Activated CD4-positive, alpha-beta T cell treated with anti-CD3 and anti-CD28 coated beads for 4 hours (primary cell): ENCODE data around the gene MATCAP1.
A peak's percentile ranks its signal among the peaks of the same experiment; 100 is the strongest.

Source experiments
- DNase-seq, 2 donors: peaks; one replicate each; pipeline ENCODE4 v3.0.0-alpha.2; 2020

The MATCAP1 gene

DNA sequence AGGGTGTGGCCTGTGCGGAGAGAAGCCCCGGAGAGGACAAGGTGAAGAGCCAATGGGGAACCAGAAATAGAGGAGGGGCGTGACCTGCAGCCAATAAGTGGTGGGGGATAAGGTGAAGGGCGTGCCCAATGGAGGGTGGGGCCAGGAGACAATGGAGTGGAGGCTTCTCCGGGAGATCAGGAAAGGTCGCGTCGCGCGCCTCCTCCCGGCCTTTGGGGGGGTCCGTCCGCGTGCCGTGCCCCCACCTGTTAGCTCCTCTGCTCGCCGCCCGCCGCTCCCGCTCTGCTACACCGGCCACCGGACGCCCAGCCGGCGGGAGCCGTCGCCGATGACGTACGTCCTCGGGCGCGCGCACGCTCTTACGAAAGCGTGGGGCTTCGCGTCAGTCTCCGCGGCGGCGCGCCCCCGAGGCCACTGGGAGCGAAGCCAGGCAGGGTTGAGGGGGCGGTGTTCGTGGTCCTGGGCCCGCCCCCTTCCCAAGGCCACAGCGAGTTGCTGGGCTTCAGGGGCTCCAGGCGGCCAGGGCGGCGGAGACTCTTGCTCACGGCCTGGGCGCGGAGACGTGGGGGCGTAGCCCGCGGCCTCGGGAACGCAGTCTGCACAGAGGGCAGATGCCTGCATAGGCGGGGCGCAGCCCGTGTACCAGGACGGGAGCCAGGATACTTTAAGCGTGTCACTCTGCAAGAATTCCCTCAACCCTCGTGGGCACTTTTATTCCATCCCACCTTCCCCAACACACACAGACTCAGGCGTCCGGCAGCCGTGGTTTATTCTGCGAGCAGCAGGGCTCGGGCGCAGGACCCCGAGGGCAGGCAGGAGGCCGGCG, at the start of gene MATCAP1:
MATCAP1 (minus strand) TSS at position 337 of the 826 bp plus-strand sequence. CDS start 3,353 bp downstream, outside the sequence.
- DNase-seq, result peak; percentile 92 to 93

DNA sequence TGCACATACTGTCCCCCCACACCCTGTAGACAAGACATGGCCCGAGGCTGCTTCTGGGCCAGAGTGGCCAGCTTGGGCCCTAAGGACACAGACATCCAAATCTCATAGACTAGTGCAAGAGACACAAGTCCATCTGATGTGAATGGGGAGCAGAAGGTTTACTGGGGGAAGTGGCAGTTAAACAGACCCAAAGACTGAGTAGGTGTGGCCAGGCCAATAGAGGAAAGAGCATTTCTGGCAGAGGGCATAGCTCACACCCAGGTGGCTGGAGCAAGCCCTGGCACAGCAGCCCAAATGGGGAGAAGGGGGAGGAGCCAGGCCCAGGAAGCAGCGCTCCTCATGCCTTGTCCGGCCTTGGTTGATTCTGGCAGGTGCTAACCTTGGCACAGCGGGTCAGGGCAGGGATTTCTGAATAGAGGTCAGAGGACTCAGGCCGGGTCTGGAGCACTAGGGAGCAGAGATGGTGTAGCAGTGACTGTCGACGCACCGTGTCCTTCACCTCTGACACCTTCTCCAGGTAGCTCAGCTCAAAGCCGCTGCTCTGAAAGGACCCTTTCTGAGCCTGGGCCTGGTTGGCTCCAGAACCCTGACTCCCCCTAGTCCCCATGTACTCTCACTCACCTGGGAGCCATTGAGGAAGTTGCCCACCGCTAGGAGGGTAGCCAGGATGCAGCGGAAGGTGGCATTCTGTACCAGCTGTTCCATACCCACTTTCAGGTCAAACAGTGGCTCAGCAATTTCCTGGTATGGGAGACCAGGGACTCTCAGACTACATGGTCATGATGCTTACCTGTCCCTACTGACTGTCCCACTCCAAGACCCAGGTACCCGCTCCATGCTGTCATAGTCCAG, 47.3 kb upstream of the MATCAP1 start:
- DNase-seq, result no peak

DNA sequence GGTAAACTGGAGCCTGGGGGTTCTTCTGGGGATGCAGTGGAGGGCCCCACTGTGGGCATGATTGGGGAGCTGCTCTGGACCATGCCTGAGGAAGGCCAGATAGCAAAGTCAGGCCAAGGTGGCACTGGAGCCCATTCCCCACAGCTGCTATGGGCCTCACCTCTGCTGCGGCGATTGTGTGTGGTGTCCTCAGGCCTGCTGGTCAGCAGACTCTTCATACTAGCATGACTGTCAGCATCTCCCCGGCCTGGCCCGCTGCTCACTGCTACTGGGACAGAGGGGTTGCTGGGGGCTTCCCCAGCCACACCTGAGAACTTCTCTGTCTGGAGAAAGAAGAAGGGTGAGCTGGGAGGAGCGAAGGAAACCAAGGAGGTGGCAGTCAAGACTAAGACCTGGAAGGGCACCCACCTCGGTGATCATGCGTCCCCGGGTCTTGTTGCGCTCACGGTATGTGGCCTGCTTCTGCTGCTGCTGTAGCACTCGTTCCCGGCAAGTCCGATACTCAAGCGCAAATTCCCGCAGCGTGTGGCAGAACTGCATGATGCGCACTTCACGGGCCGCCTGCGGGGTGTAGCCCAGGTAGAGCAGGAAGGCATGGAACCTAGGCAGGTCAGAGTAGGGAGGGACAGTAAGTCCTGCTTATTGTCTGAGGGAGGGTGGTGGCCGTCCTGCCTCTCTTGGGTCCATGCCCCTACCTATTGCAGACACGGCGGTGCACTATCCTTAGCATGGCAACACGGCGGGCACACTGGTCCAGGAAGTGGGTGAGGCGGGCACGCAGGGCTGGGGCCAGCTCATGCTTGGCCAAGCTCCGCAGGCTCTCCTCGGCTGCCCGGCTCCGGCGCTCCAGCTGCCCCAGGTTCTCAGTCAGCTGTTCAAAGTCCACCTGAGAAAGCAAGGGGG, 46.4 kb upstream of the MATCAP1 start:
- DNase-seq, result no peak

DNA sequence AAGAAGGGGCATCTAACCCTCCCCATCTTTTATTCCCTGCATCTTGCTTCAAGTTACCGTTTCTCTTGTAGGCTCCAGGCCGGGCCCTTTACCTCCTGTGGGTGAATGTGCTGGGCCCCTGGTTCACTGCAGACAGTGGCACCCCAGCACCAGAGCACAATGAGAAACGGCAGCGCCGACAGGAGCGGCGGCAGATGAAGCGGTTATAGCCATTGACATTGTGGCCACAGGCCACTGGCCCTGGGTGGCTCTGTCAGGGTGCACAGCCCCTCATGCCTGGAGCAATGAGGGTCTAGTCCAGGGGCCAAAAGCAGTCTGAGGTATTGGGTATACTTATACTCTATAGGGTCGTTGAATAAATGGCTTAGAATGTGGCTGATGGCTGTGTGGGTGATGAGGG, 45.1 kb upstream of the MATCAP1 start:
- DNase-seq, result no peak

DNA sequence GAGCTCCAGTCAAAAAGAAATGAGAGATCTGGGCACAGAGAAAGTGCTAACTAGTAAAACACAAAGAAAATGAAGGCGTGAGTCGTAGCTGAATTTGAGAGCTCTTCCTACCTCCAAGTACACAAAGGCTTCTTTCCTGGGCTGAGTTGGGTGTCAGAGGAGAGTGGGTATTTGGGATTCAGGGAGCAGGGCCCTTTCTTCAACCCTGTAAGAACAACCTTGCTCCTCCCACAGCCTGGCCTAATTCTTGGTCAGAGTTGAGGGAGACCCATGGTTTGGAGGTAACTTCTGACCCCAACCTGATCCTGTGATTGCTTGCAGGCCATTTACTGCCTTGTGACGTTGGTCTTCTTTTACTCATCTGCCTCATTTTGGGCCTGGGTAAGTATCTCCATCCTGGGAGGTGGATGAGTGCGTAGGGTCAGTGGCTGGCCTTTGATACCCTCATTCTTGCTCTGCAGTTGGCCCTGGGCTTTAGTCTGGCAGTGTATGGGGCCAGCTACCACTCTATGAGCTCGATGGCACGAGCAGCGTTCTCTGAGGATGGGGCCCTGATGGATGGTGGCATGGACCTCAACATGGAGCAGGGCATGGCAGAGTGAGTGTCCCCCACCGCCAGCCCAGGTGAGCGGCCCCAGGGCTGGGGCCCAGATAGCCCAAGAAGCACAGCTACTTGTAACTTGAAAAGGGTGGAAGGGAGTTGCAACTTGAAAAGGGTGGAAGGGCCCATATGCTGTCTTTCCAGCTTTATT, 44.4 kb upstream of the MATCAP1 start:
- DNase-seq, result no peak

DNA sequence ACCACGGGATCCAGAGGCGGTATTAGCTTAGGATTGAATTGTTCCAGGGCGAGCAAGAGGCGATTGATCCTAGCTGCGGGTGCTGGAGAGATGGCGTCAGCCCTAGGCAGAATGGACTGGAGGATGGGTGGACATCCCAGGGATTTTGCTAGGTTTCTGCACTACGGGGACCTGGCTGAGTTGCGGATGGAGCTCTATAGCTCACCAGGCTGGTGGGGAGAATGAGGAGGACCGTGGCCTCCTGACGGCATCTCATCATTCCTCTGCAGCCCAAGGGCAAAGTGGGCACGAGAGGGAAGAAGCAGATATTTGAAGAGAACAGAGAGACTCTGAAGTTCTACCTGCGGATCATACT, 43.8 kb upstream of the MATCAP1 start:
- no peak for DNase-seq

DNA sequence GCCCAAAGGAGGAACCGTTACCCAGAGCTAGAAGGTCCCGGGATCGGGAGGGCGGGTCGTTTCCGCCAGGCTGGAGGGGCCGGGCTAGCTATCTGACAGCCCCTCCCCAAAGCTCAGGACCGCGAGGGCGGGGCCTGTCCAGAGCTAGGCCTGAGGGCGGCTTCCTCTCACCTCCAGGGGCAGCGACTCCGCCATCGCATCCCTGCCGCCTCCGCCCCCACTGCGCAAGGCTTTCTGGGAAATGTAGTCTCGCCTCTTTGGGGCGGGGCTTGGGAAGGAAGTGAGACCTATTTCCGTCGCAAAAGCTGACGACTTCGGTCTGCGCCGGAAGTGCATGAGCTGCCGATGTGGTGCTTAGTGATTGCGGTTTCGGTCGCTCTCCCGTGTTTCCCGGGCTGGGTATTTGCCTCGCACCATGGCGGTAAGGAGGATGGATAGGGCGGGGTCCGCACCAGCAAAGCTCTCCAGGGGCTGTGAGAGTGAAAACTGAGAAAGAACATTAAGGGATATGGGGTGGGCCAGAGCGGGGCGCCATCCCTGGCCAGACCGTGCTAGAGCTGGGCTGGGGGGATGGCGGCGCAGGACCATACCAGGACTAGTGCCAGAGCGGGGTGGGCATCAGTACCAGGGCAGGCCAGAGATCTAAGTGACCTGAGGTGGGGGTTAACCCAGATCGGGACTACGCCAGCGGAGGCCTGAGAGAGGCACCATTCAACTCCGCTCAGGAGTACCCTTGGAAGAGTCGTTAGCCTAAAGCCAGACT, 43.2 kb upstream of the MATCAP1 start, which contains the start of gene TMEM208:
TMEM208 (plus strand) TSS at position 327 of the 763 bp plus-strand sequence; CDS start at position 416, 89 bp downstream.
- peak; percentile 96 to 99 for DNase-seq

DNA sequence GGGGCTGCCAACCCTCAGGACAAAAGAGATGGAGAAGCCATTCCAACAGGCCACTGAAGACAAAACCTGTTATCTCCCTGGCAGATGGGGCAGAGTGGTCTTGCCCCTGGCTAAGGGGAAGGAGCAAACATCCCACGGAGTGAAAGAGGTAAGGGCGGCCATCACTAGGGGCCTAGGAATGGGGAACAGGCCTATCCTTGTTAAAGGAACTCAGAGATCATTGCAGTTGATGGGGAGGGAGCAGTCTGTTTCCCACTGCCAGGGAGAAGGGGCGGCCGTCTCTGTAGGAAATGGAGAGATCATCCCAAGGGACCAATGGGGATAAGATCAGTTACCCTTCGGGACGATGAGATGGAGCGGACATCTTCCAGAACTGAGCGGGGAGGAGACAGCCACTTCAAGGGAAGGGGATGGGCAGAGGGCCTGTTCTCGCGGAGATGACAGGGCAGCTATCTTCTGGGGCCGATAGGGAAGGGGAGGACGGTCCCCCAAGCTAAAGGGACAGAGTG, 42.6 kb upstream of the MATCAP1 start:
- no peak for DNase-seq

DNA sequence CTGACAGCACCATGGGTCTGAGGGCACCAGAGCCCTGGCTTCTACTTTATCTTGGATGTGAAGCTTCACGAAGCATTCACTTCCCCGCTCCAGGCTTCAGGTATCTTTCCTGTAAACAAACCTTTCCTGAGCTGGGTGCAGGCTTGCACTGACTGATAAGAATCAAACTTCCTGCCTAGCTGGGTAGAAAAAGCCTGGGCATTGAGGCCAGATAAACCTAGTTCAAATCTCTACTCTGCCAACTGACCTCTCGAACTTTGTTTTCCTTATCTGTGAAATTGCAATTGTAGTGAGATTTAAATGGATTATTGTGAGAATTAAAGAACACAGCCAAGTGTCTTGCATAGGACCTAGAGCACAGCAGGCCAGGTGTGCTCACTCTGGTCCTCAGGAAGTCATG, 40.2 kb upstream of the MATCAP1 start:
- DNase-seq, result no peak

DNA sequence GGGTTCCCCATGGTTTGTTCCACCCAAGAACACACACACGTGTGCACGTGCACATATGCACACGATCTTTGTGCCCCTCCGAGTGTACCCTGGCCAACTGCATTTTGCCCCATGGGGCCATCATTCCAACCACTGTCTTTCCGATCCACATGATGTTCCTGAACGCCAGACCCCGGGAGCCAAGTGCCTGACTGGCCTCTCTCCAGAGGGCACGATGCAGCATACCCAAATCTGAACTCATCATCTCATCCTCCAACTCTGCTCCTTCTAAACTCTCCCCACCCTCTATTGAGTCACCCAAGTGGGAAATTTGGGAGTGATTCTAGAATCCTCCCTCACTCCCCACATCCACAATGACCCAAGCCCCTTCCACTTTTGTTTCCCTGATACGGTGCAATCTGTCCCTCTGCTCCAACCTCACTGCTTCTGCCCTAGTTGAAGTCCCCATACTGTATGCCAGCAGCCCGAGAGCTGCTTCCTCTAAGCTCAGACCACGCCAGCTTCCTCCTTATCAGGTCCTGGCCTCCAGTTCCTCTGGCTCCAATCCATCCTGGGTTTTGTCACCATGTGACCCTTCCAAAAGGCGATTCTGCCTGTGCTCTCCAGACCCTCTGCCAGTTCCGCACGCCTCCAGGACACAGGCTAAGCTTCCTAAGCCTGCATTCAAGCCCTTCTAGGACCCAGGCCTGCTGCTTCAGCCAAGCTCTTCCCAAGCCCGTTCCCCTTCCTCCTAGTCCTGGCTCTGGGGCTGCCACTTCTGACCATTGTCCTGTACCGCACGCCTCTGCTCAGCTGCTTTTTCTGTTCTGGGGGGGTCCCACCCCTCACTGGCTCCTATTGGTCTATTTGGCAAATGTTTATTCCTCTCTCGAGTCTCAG, 33.1 kb upstream of the MATCAP1 start:
- DNase-seq, result no peak

DNA sequence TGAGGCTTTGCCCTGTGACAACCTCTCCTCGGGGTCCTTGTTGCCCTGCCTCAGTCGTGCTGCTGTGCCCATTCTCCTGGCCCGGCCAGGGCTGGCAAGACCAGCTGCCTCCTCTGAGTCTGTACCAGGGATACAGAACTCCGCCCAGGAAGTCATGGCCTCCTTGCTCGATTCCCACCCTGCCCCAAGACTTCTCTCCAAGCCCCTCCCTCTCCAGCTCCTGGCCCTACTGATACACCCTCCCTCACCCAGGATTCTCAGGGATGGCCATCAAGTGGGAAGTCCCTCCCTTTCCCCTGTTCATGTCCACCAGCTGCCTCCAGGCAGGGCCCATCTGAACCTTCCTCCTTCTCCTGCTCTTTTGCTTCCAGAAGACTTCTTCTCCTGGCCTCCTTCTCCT, 31.9 kb upstream of the MATCAP1 start:
- no peak for DNase-seq

DNA sequence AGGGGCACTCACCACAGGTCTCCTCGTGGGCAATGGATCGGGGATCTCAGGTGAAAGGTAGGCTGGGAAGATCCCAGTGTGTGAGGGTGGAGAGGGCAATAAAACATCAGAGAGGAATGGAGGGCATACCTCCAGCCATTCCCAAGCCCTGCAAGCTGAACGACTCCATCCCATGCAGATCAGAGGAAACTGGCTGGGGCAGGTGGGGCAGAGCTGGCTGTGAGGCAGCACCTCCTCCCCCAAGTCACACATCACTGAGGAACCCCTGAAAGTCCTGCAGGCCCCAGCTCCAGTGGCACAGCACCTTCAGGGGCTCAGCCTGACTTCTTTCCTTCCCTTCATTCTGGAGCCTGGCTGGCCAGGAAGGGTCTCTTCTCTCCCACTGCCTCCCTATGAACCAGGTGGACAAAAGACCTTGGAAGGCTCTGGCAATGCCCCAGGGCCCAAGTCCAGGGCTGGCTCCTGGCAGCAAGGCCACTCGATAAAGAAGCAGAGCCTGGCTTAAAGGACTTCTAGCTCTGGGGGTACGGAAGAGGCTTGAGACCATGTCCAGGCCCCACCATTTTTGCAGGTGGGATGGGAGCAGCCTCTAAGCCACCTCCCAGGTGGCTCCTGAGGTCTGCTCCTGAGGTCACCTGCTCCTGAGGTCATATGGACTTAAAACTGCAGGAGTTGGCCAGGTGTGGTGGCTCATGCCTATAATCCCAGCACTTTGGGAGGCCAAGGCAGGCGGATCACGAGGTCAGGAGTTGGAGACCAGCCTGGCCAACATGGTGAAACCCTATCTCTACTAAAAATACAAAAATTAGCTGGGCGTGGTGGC, 29.6 kb upstream of the MATCAP1 start:
- no peak for DNase-seq

DNA sequence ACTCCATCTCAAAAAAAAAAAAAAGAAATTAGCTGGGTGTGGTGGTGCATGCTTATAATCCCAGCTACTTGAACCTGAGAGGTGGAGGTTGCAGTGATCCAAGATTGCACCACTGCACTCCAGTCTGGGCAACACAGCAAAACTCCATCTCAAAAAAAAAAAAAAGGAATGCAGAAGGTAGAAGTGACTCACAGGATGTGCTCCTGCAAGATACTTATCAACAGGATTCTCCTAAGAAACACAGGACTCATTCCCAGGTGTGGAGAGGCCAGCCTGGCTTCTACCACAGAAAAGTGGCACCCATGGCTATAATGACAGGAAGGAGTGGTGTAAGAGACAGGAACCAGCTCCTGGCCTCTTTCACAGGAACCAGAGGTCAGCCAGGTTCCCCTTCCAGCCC, 29.0 kb upstream of the MATCAP1 start:
- DNase-seq, result no peak

DNA sequence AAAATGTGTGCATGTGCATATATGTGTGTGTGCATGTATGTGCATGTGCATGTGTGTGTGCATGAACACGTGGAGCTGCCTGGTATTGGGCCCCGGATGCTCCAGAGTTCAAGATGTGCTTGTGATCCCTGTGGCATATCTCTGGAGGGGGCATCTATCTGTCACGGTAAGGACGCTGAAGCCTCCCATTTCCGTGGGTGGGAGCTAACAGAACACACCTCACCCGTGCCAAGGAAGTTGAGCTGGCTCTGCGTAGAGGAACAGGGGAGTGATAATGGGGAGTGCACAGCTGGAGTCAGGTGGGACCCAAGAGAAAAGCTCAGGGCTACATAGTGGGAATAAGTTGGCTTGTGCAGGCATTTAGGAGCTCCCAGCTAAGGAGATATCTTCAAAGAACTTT, 27.9 kb upstream of the MATCAP1 start:
- DNase-seq, result no peak

DNA sequence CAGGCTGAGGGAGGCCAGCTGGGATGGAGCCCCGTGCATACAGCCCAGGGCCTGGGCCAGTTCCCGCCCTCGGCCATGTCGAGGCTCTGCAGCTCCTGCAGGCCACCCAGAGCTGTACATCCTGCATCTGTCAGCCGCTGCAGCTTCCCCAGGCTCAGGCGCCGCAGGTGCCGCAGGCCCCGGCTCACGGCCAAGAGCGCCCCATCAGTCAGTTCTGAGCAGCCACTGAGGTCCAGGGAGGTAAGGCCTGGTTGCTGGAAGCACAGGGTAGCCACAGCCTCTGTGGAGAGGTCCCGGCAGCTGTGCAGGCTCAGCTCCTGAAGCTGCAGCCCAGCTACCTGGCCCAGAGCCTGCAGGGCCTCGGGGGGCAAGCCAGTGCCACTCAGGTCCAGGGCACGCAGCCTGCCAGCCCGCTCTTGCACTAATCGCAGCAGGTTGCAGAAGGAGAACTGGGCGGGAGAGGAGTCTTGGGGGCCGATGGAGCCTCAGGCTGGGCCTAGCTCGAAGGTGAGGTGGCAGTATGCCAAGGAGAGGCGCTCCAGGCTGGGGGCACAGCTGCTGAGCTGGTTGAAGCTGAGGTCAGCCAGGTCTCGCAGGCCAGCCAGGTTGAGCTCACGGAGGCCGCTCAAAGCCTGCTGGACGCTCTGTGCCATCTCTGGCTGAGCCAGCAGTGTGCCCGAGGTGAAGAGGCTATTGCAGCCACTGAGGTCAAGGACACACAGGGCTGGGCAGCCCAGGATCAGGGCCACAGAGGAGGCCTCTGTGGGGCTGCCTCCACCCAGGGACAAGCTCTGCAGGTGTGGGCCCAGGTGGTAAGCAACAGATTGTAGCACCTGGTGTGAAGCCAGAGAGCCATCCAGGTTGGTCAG, 26.5 kb upstream of the MATCAP1 start:
- DNase-seq, result no peak

DNA sequence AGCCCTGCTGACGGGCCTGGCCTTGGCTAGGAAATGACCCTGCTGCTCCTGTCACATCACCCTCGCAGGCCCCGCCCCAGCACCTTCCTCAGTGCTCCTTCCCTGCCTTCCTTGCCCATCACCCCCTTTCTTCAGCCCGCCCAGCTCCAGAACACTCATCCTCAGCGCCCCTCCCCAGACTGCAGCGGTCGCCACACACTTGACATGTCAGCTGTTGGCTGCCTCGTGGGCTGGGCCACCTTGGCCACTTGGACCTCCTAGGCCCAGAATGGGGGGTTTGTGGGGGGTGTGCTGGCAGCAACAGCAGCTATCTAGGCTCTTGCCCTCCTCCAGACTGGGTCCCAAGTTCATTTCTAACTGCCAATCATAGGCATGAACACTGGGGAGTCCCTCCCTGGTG, 25.8 kb upstream of the MATCAP1 start:
- DNase-seq, result no peak

DNA sequence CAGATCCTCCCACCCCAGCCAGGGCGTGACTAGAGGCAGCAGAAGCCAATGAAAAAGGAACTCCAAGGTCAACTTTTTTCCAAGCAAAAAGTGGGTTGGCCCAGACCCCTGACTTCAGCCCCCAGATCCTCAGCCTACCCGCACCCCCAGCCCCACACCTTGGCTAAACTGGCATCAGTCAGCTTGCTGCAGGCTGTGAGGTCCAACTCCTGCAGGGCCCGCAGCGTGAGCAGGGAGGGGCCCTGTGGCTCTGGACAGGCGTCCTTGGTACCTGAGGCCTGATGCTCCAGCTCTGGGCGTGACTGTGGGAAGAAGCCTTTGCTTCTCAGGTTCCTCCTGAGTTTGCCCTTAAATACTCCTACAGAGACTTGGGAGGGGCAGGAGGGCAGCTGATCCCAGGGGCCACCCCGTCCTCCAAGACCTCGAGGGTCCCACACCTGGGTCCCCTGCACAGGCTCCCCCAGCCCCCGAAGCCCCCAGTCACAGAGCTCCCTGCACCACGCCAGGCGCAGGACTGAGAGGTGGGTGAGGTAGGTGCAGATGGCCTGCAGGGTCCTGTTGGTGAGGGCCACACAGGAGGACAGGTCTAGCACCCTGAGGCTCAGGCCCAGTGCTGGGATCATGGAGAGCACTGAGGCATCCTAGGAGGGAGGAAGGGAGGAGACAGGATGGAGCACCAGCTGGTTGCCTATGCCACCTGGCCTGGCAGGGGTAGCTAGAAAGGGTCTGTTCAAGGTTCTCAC, 24.6 kb upstream of the MATCAP1 start:
- no peak for DNase-seq
